ENCODE data around the gene GPAT2.
"Not testable (repeated sequence)": the region's sequence is repeated elsewhere in the genome, so short reads cannot be mapped to it uniquely, and the experiment has no call there.

Gene GPAT2

GRCh38 chr2:96034792-96035191, at the start of gene GPAT2:
GPAT2 (minus strand) TSS chr2:96034916; CDS start chr2:96032359, 2,557 bp downstream.
- DNase-seq, result not testable (repeated sequence)

GRCh38 chr2:96083989-96084857, 49.5 kb upstream of the GPAT2 start:
- no peak for DNase-seq

GRCh38 chr2:96083064-96083939, 48.6 kb upstream of the GPAT2 start:
- no peak for DNase-seq

GRCh38 chr2:96082211-96083063, 47.7 kb upstream of the GPAT2 start:
- DNase-seq, result no peak

GRCh38 chr2:96081042-96081441, 46.3 kb upstream of the GPAT2 start:
- DNase-seq, result no peak

GRCh38 chr2:96075199-96075771, 40.6 kb upstream of the GPAT2 start:
- no peak for DNase-seq

GRCh38 chr2:96074156-96074555, 39.4 kb upstream of the GPAT2 start:
- DNase-seq, result no peak

- no peak for DNase-seq
These were observed 38.6 kb upstream of the GPAT2 start for GRCh38 chr2:96073170-96073775.

GRCh38 chr2:96072746-96073145, 38.0 kb upstream of the GPAT2 start:
- no peak for DNase-seq

- not testable (repeated sequence) for DNase-seq
These were observed 37.3 kb upstream of the GPAT2 start for GRCh38 chr2:96071977-96072491.

GRCh38 chr2:96071087-96071976, 36.6 kb upstream of the GPAT2 start:
- not testable (repeated sequence) for DNase-seq

- DNase-seq, result not testable (repeated sequence)
These were observed 35.6 kb upstream of the GPAT2 start for GRCh38 chr2:96070351-96070750.

GRCh38 chr2:96069878-96070277, 35.2 kb upstream of the GPAT2 start:
- DNase-seq, result not testable (repeated sequence)

GRCh38 chr2:96067902-96068581, 33.3 kb upstream of the GPAT2 start:
- DNase-seq, result not testable (repeated sequence)

- DNase-seq, result not testable (repeated sequence)
These were observed 32.5 kb upstream of the GPAT2 start for GRCh38 chr2:96067098-96067660.

GRCh38 chr2:96066511-96066910, 31.8 kb upstream of the GPAT2 start:
- DNase-seq, result not testable (repeated sequence)

GRCh38 chr2:96065954-96066353, 31.2 kb upstream of the GPAT2 start:
- not testable (repeated sequence) for DNase-seq

GRCh38 chr2:96065381-96065930, 30.7 kb upstream of the GPAT2 start:
- DNase-seq, result no peak

- DNase-seq, result not testable (repeated sequence)
These were observed 30.0 kb upstream of the GPAT2 start for GRCh38 chr2:96064760-96065159.
